HepG2 (cell line): ENCODE data around the gene B3GALT6. TPM values are rescaled to one million over a fixed set of nuclear protein-coding genes. Genes with fewer than 3 reads are reported as not detected.
A peak's percentile ranks its signal among the peaks of the same experiment; 100 is the strongest.

Source experiments
- ELF3 ChIP-seq: IDR thresholded peaks from 2 replicates; pipeline ENCODE4 v1.6.1; 2016; ENCODE audit warnings: missing genetic modification reagents, missing compliant biosample characterization
- FOXA1 ChIP-seq, 2 experiments: fragments of 450-650 bp in 1 of 2; sonication (generic) in 1 of 2; formaldehyde crosslinking in 1 of 2; IDR thresholded peaks; 2 replicates each; pipeline versions ENCODE4 v1.4.0 to v1.6.1; 2016 to 2020; ENCODE audit warnings: missing genetic modification reagents in 1 of 2
- FOXP4 ChIP-seq: sonication (generic); formaldehyde crosslinking; IDR thresholded peaks from 2 replicates; pipeline ENCODE4 v1.4.0; 2020; ENCODE audit warnings: missing genetic modification reagents
- MEIS2 ChIP-seq: sonication (generic); formaldehyde crosslinking; IDR thresholded peaks from 2 replicates; pipeline ENCODE4 v1.9.0; 2021; ENCODE audit warnings: mild to moderate bottlenecking, missing genetic modification reagents
- NCOA1 ChIP-seq: sonication (generic); formaldehyde crosslinking; IDR thresholded peaks from 2 replicates; pipeline ENCODE4 v1.9.0; 2021; ENCODE audit warnings: missing genetic modification reagents
- RNF219 ChIP-seq: sonication (generic); formaldehyde crosslinking; IDR thresholded peaks from 2 replicates; pipeline ENCODE4 v1.5.0; 2020; ENCODE audit warnings: mild to moderate bottlenecking, missing genetic modification reagents
- SP2 ChIP-seq: sonication (generic); formaldehyde crosslinking; IDR thresholded peaks from 2 replicates; pipeline ENCODE4 v1.5.1; 2020; ENCODE audit warnings: mild to moderate bottlenecking, missing genetic modification reagents
- ZFP36 ChIP-seq: fragments of 150-350 bp; IDR thresholded peaks from 2 replicates; pipeline ENCODE4 v1.6.1; 2018; ENCODE audit warnings: borderline replicate concordance, low read length, low read depth; ENCODE audit not compliant: partially characterized antibody
- ZFP91 ChIP-seq: sonication (generic); formaldehyde crosslinking; IDR thresholded peaks from 2 replicates; pipeline ENCODE4 v1.9.0; 2022; ENCODE audit warnings: missing genetic modification reagents, mild to moderate bottlenecking, borderline replicate concordance
- ZNF468 ChIP-seq: sonication (generic); formaldehyde crosslinking; IDR thresholded peaks from 2 replicates; pipeline ENCODE4 v1.8.0; 2022; ENCODE audit warnings: mild to moderate bottlenecking, moderate library complexity, missing genetic modification reagents
- ZNF564 ChIP-seq: sonication (generic); formaldehyde crosslinking; IDR thresholded peaks from 2 replicates; pipeline ENCODE4 v1.8.1; 2023; ENCODE audit warnings: mild to moderate bottlenecking, missing genetic modification reagents
- ZNF646 ChIP-seq: sonication (generic); formaldehyde crosslinking; IDR thresholded peaks from 2 replicates; pipeline ENCODE4 v1.9.0; 2021; ENCODE audit warnings: mild to moderate bottlenecking, missing genetic modification reagents
- ZNF776 ChIP-seq: sonication (generic); formaldehyde crosslinking; IDR thresholded peaks from 2 replicates; pipeline ENCODE4 v1.4.0; 2020; ENCODE audit warnings: mild to moderate bottlenecking, missing genetic modification reagents
- polyA plus RNA-seq, 8 experiments: library from polyadenylated mRNA; depleted of rRNA in 3 of 8; stranded (reverse) in 7 of 8; unstranded in 1 of 8; fragments of >200 nt; fragmentation: Illumina TruSeq in 4 of 8; extraction: Trizol in 4 of 8; gene quantifications; 2 replicates each; pipeline versions ENCODE4 v1.2.1 to v1.2.3, GENCODE V29; 2011 to 2016; ENCODE audit warnings: low read depth in 4 of 8, missing spikeins in 1 of 8, mixed read lengths in 1 of 8; ENCODE audit not compliant: insufficient read depth in 1 of 8
- total RNA-seq, 5 experiments: library from RNA; depleted of rRNA; stranded (reverse); fragments of >200 nt; fragmentation: Illumina TruSeq; extraction: Trizol; gene quantifications; 2 replicates each; pipeline ENCODE4 v1.2.3, GENCODE V29; 2016; ENCODE audit warnings: low read depth in 1 of 5

B3GALT6 gene
- total and polyA plus RNA-seq, 2 of the 13 experiments (the other 11 are each of a cell fraction or from before 2014, with no cell fraction given), result 3.9 to 14.2 TPM

GRCh38 chr1:1236945-1237873 lies 5.2 kb downstream of the B3GALT6 start (continued):
- TF ChIP-seq ZNF646 (CRISPR knock-in tag) (no peak), FOXP4 (CRISPR knock-in tag) (no peak), NCOA1 (0 out of 2 replicates have a peak, but pooled peaks have one; percentile 28), ZFP36 (no peak), SP2 (CRISPR knock-in tag) (no peak), ZNF564 (CRISPR knock-in tag) (peak; percentile 30; the same call in 1 of the 2 replicates), ELF3 (CRISPR knock-in tag) (0 out of 2 replicates have a peak, but pooled peaks have one; percentile 8), FOXA1 (IDR thresholded peaks at IDR 0.05) (no peak), FOXA1 (CRISPR knock-in tag; IDR thresholded peaks at IDR 0.05) (peak; percentile 82), ZFP91 (CRISPR knock-in tag) (0 out of 2 replicates have a peak, but pooled peaks have one; percentile 13), RNF219 (CRISPR knock-in tag) (0 out of 2 replicates have a peak, but pooled peaks have one; percentile 41), MEIS2 (0 out of 2 replicates have a peak, but pooled peaks have one; percentile 20), ZNF468 (CRISPR knock-in tag) (no peak), ZNF776 (no peak)
